ENCODE measurements around the gene CXCL13. TPM values are rescaled to one million over a fixed set of nuclear protein-coding genes. Genes with fewer than 3 reads are reported as not detected.

Gene CXCL13
- total RNA-seq, 1 donor from 2014 or later = not detected

- H3K9me3 Mint-ChIP-seq (ENCODE audit: unreplicated experiment) = no peaks in the 10 kb centered on the region
- no peaks in the 10 kb centered on the region for H3K27me3 Mint-ChIP-seq (ENCODE audit: unreplicated experiment)
- peak; percentile 19 for DNase-seq (ENCODE audit: low spot score)
- no peaks in the 10 kb centered on the region for H3K36me3 Mint-ChIP-seq (ENCODE audit: low read depth, unreplicated experiment)
- TF ChIP-seq CTCF (IDR thresholded peaks at IDR 0.05; ENCODE audit: unreplicated experiment) = peak; percentile 77
- H3K4me3 Mint-ChIP-seq (ENCODE audit: unreplicated experiment) = no peak overlapping the region
- H3K4me1 Mint-ChIP-seq (ENCODE audit: unreplicated experiment) = no peaks in the 10 kb centered on the region
- H3K27ac Mint-ChIP-seq (ENCODE audit: unreplicated experiment) = no peak overlapping the region
Observed at GRCh38 chr4:77600521-77601451, 4.8 kb upstream of the CXCL13 start.

DNA sequence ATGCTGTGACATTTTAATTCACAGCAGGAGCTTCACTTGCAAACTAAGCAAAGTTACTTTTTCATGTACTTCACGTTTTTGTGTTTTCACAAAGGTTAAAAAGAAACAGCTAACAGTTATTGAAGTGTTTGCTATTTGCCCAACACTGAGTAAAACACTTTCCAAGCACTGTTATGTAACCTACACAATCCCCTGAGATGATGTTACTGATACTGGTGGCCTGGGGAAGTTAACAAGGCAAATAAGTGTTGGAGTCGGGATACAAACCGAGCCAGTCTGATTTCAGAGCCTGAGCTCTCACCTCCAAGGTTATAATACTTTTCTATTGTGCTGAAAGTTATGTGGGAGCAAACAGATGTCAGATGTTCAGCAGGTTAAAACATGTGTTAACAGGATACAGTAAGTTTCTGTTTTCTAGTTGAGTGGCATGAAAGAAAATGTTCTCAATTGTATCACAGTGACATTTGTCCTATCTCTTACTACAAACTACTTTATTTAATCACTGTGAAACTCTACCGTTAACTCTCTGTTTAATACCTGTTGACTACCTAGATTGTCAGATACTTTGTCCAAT lies 3.9 kb upstream of the CXCL13 start:
- no peak overlapping the region for H3K4me3 Mint-ChIP-seq (ENCODE audit: unreplicated experiment)
- no peak overlapping the region for H3K27ac Mint-ChIP-seq (ENCODE audit: unreplicated experiment)
- no peaks in the 10 kb centered on the region for H3K27me3 Mint-ChIP-seq (ENCODE audit: unreplicated experiment)
- H3K36me3 Mint-ChIP-seq (ENCODE audit: low read depth, unreplicated experiment) = no peaks in the 10 kb centered on the region
- DNase-seq (ENCODE audit: low spot score) = no peak
- no peak for TF ChIP-seq CTCF (IDR thresholded peaks at IDR 0.05; ENCODE audit: unreplicated experiment)
- no peaks in the 10 kb centered on the region for H3K4me1 Mint-ChIP-seq (ENCODE audit: unreplicated experiment)
- H3K9me3 Mint-ChIP-seq (ENCODE audit: unreplicated experiment) = no peaks in the 10 kb centered on the region

DNA sequence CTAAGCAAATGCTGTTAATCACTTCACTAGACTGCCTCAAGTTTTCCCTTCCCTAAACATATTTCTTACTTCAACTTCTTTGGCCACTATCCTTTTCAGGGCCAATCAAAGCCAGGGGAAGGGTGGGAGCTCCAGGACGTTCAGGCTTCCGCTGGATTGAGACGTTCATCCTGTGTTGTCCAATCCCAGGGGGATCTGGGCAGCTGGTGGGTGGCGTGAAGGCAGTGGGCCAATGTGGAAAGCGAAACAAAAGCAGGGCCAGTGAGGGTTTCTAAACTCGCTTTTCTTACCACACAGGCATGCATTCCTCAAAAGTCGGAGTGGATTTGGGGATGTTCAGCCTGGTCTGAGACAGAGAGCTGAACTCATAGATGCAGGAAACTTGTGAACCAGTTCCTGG lies 7.6 kb downstream of the CXCL13 start:
- DNase-seq (ENCODE audit: low spot score) = no peak
- H3K9me3 Mint-ChIP-seq (ENCODE audit: unreplicated experiment) = no peaks in the 10 kb centered on the region
- no peaks in the 10 kb centered on the region for H3K36me3 Mint-ChIP-seq (ENCODE audit: low read depth, unreplicated experiment)
- no peak overlapping the region for H3K4me3 Mint-ChIP-seq (ENCODE audit: unreplicated experiment)
- H3K27ac Mint-ChIP-seq (ENCODE audit: unreplicated experiment) = no peak overlapping the region
- H3K27me3 Mint-ChIP-seq (ENCODE audit: unreplicated experiment) = no peaks in the 10 kb centered on the region
- H3K4me1 Mint-ChIP-seq (ENCODE audit: unreplicated experiment) = no peaks in the 10 kb centered on the region
- no peak for TF ChIP-seq CTCF (IDR thresholded peaks at IDR 0.05; ENCODE audit: unreplicated experiment)

DNA sequence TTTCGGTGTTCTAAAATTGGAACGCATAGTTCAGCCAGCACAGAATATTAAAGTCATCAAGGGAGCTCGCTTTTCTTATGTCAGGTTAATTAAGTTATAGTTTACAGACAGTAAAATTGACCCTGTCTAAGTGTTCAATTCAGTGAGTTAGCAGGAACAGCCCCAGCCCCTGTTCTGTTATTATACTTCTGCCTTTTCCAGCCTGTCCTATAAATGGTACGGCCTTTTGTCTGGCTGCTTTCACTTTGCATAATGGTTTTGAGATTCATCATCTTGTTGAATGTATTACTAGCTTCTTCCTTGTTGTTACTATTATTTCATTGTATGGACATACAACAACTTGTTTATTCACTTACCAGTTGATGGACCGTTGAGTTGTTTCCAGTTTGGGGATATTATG lies 9.5 kb downstream of the CXCL13 start:
- Mint-ChIP-seq H3K4me1 (ENCODE audit: unreplicated experiment) (peaks cover 8% of the 10 kb centered on the region), H3K4me3 (ENCODE audit: unreplicated experiment) (no peak overlapping the region), H3K27me3 (ENCODE audit: unreplicated experiment) (no peaks in the 10 kb centered on the region), H3K36me3 (ENCODE audit: low read depth, unreplicated experiment) (no peaks in the 10 kb centered on the region), H3K27ac (ENCODE audit: unreplicated experiment) (no peak overlapping the region), H3K9me3 (ENCODE audit: unreplicated experiment) (no peaks in the 10 kb centered on the region)
- no peak for DNase-seq (ENCODE audit: low spot score)
- TF ChIP-seq CTCF (IDR thresholded peaks at IDR 0.05; ENCODE audit: unreplicated experiment) = no peak

- Mint-ChIP-seq H3K27me3 (ENCODE audit: unreplicated experiment) (no peaks in the 10 kb centered on the region), H3K36me3 (ENCODE audit: low read depth, unreplicated experiment) (no peaks in the 10 kb centered on the region), H3K4me1 (ENCODE audit: unreplicated experiment) (peaks cover 8% of the 10 kb centered on the region), H3K4me3 (ENCODE audit: unreplicated experiment) (no peak overlapping the region), H3K27ac (ENCODE audit: unreplicated experiment) (no peak overlapping the region), H3K9me3 (ENCODE audit: unreplicated experiment) (no peaks in the 10 kb centered on the region)
- no peak for DNase-seq (ENCODE audit: low spot score)
- no peak for TF ChIP-seq CTCF (IDR thresholded peaks at IDR 0.05; ENCODE audit: unreplicated experiment)
Observed at GRCh38 chr4:77617203-77617602, 11.6 kb downstream of the CXCL13 start.

All from endothelial cell (in vitro differentiated cells).